H7 (cell line): Measurements from ENCODE around the gene PCDHGA5. TPM values are rescaled to one million over a fixed set of nuclear protein-coding genes. Genes with fewer than 3 reads are reported as not detected.
"Not testable (repeated sequence)": the region's sequence is repeated elsewhere in the genome, so short reads cannot be mapped to it uniquely, and the experiment has no call there.

Source experiments
- DNase-seq: peaks from one replicate; pipeline ENCODE4 v3.0.0; 2012
- H3K27me3 ChIP-seq: 2 replicates; pipeline ENCODE4 v1.6.0; 2011; ENCODE audit warnings: mild to moderate bottlenecking, low read length; ENCODE audit not compliant: control insufficient read depth, insufficient read depth
- H3K36me3 ChIP-seq: replicated peaks from 2 replicates; pipeline ENCODE4 v1.5.1; 2011; ENCODE audit warnings: low read length; ENCODE audit not compliant: control insufficient read depth, insufficient read depth
- H3K4me3 ChIP-seq: 2 replicates; pipeline ENCODE4 v1.5.1; 2011; ENCODE audit warnings: low read depth, mild to moderate bottlenecking, control low read depth, low read length, moderate library complexity; ENCODE audit not compliant: insufficient read depth
- total RNA-seq: library from RNA; depleted of rRNA; stranded (reverse); fragments of >200 nt; shearing (Covaris generic); gene quantifications from 2 replicates; pipeline ENCODE4 v1.2.3, GENCODE V29; 2014

The PCDHGA5 gene
- total RNA-seq, 1 experiment from 2014 or later: not detected

- Histone ChIP-seq H3K36me3 (no peaks in the 10 kb centered on the region), H3K4me3 (no peak overlapping the region), H3K27me3 (no peaks in the 10 kb centered on the region)
- DNase-seq: no peak
Observed at GRCh38 chr5:141342773-141343172, 21.2 kb upstream of the PCDHGA5 start.

GRCh38 chr5:141343242-141343952 is 20.6 kb upstream of the PCDHGA5 start, which contains the start of gene PCDHGA3:
TSS of gene PCDHGA3 (plus strand) at chr5:141343829. CDS start at chr5:141344034, 205 bp downstream.
- Histone ChIP-seq H3K4me3 (no peak within 1 kb of the TSS), H3K36me3 (no peaks in the 10 kb centered on the region), H3K27me3 (no peaks in the 10 kb centered on the region)
- DNase-seq: peak; percentile 56

- Histone ChIP-seq H3K27me3 (no peaks in the 10 kb centered on the region), H3K36me3 (no peaks in the 10 kb centered on the region), H3K4me3 (no peak overlapping the region)
- no peak for DNase-seq
Observed at GRCh38 chr5:141343953-141344463, 20.0 kb upstream of the PCDHGA5 start.

DNA sequence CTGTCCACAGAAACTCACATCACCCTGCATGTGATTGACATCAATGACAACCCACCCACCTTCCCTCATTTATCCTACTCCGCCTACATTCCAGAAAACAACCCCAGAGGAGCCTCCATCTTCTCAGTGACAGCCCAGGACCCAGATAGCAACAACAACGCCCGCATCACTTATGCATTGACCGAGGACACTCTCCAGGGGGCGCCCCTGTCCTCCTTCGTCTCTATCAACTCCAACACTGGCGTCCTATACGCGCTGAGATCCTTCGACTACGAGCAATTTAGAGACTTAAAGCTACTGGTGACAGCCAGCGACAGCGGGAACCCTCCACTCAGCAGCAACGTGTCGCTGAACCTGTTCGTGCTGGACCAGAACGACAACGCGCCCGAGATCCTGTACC is 18.6 kb upstream of the PCDHGA5 start:
- Histone ChIP-seq H3K4me3 (no peak overlapping the region), H3K27me3 (no peaks in the 10 kb centered on the region), H3K36me3 (no peaks in the 10 kb centered on the region)
- no peak for DNase-seq

DNA sequence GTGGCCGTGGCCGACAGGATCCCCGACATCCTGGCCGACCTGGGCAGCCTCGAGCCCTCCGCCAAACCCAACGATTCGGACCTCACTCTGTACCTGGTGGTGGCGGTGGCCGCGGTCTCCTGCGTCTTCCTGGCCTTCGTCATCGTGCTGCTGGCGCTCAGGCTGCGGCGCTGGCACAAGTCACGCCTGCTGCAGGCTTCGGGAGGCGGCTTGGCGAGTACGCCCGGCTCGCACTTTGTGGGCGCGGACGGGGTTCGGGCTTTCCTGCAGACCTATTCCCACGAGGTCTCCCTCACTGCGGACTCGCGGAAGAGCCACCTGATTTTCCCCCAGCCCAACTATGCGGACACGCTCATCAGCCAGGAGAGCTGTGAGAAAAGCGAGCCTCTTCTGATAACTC is 17.9 kb upstream of the PCDHGA5 start:
- DNase-seq, H3K4me3 ChIP-seq, H3K27me3 ChIP-seq, H3K36me3 ChIP-seq: not testable (repeated sequence)

DNA sequence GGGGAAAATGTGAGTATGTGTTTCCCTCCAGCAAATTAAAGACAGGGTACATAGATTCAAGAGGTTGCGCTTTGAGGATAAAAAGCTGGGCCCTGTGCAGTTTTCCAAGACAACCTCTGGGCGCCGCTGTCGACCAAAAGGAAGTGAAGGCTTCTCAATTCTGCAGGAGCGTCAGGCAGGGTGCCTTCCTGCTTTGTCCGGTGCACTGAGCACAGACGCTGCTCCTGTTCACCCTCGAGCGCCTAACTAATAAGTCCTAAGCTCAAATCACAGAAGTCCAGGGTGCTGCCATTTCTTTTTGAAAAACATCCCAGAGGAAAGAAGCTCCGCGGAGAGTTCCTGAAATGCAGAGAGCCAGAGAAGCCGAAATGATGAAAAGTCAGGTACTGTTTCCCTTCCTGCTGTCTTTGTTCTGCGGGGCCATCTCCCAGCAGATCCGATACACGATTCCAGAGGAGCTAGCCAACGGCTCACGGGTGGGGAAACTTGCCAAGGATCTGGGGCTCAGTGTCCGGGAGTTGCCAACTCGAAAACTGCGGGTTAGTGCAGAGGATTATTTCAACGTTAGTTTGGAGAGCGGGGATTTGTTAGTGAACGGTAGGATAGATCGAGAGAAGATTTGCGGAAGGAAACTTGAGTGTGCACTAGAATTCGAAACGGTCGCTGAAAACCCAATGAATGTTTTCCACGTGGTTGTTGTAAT is 13.9 kb upstream of the PCDHGA5 start, which contains the start of gene PCDHGB1:
Gene PCDHGB1 (plus strand): TSS at position 183 of the 703 bp plus-strand sequence. CDS start 162 bp downstream, at position 345.
- Histone ChIP-seq H3K27me3 (no peaks in the 10 kb centered on the region), H3K36me3 (no peaks in the 10 kb centered on the region), H3K4me3 (no peak within 1 kb of the TSS)
- DNase-seq: peak; percentile 83

GRCh38 chr5:141351591-141351990 is 12.4 kb upstream of the PCDHGA5 start:
- no peaks in the 10 kb centered on the region for H3K27me3 ChIP-seq
- H3K36me3 ChIP-seq: no peaks in the 10 kb centered on the region
- no peak overlapping the region for H3K4me3 ChIP-seq
- DNase-seq: no peak

GRCh38 chr5:141354900-141355469 is 9.0 kb upstream of the PCDHGA5 start, which contains the start of gene PCDHGA4:
TSS of gene PCDHGA4 (plus strand) at chr5:141355021. CDS start at chr5:141355108, 87 bp downstream.
- Histone ChIP-seq H3K36me3 (no peaks in the 10 kb centered on the region), H3K4me3 (no peak within 1 kb of the TSS), H3K27me3 (no peaks in the 10 kb centered on the region)
- no peak for DNase-seq

DNA sequence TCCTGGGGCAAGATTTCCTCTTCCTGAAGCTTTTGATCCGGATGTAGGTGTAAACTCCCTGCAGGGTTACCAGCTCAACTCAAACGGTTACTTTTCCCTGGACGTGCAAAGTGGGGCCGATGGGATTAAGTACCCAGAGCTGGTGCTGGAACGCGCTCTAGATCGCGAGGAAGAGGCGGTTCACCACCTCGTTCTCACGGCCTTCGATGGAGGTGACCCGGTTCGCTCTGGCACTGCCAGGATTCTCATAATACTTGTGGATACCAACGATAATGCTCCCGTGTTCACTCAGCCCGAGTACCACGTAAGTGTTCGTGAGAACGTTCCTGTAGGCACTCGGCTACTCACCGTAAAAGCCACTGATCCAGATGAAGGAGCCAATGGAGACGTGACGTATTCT is 8.3 kb upstream of the PCDHGA5 start:
- H3K27me3 ChIP-seq: no peaks in the 10 kb centered on the region
- DNase-seq: no peak
- no peaks in the 10 kb centered on the region for H3K36me3 ChIP-seq
- H3K4me3 ChIP-seq: no peak overlapping the region

GRCh38 chr5:141356133-141356532 is 7.8 kb upstream of the PCDHGA5 start:
- no peak for DNase-seq

GRCh38 chr5:141356950-141357349 is 7.0 kb upstream of the PCDHGA5 start:
- no peaks in the 10 kb centered on the region for H3K27me3 ChIP-seq
- no peak overlapping the region for H3K4me3 ChIP-seq
- no peak for DNase-seq
- no peaks in the 10 kb centered on the region for H3K36me3 ChIP-seq

More at GRCh38 chr5:141356133-141356532, 7.8 kb upstream of the PCDHGA5 start:
- H3K4me3 ChIP-seq: no peak overlapping the region
- no peaks in the 10 kb centered on the region for H3K27me3 ChIP-seq
- H3K36me3 ChIP-seq: no peaks in the 10 kb centered on the region

- DNase-seq: peak; percentile 80
- Histone ChIP-seq H3K27me3 (no peaks in the 10 kb centered on the region), H3K36me3 (no peaks in the 10 kb centered on the region), H3K4me3 (no peak within 1 kb of the TSS)
Observed at GRCh38 chr5:141359790-141360426, 4.1 kb upstream of the PCDHGA5 start, which contains the start of gene PCDHGB2. TSS of gene PCDHGB2 (plus strand) at chr5:141359994. CDS start at chr5:141360136, 142 bp downstream.

DNA sequence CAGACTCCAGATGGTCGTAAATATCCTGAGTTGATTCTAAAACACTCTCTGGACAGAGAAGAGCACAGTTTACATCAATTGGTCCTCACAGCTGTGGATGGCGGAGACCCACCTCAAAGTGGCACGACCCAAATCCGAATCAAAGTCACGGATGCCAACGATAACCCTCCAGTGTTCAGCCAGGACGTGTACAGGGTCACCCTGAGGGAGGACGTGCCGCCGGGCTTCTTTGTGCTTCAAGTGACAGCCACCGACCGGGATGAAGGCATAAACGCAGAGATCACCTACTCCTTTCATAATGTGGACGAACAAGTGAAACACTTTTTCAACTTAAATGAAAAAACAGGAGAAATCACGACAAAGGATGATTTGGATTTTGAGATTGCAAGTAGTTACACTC is 3.3 kb upstream of the PCDHGA5 start:
- DNase-seq: no peak
- no peaks in the 10 kb centered on the region for H3K36me3 ChIP-seq

DNA sequence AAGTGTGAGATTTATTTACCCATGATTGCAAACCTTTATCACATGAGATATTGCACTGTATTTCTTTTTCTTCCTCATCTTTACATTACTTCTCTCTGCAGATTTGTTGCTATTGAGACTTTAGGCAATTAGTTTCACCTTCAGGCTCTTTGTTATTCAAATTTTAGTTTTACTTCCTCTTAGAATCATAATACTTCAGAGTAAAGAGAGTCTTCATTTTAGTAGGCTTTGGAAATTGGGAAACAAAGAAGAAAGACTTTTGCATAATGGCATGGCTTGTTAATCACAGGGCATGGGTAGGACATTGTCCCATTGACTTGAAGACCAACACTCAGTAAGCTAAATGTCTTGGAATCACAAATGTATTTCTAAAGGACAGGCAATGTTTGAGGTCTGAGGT is 1.2 kb upstream of the PCDHGA5 start:
- no peak for DNase-seq
- Histone ChIP-seq H3K27me3 (no peaks in the 10 kb centered on the region), H3K36me3 (no peaks in the 10 kb centered on the region), H3K4me3 (no peak overlapping the region)

More for the DNA sequence above, 3.3 kb upstream of the PCDHGA5 start:
- H3K4me3 ChIP-seq: no peak overlapping the region
- no peaks in the 10 kb centered on the region for H3K27me3 ChIP-seq
